ENCODE measurements around the gene KLHL21.
A peak's percentile ranks its signal among the peaks of the same experiment; 100 is the strongest.

The KLHL21 gene

DNA sequence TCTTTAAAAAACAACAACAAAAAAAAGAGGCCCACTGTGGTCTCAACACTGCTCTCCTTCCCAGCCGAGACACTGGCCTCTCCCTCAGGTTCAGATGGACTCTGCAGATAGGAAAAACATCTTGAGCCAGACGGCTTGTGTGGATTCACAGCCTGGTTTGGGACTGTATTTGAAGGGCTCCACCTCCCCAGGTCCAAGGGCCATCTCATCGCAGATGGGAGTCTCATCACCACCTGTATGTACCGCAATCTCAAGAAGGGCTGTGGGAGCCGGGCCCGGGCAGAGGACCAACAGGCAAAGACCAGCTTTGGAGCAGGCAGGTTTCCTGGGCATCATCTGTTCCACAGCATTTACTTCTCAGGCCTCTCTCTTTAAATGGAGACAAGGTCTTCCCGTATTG, 12.6 kb downstream of the KLHL21 start:
- Histone ChIP-seq H3K4me1 (ENCODE audit: insufficient read depth, low read length, severe bottlenecking) (peaks cover 51% of the 10 kb centered on the region), H3K27ac (ENCODE audit: low read depth, low read length, poor library complexity, severe bottlenecking) (peak overlapping the region; percentile 98), H4K20me1 (ENCODE audit: insufficient read depth, low read length) (no peaks in the 10 kb centered on the region)

DNA sequence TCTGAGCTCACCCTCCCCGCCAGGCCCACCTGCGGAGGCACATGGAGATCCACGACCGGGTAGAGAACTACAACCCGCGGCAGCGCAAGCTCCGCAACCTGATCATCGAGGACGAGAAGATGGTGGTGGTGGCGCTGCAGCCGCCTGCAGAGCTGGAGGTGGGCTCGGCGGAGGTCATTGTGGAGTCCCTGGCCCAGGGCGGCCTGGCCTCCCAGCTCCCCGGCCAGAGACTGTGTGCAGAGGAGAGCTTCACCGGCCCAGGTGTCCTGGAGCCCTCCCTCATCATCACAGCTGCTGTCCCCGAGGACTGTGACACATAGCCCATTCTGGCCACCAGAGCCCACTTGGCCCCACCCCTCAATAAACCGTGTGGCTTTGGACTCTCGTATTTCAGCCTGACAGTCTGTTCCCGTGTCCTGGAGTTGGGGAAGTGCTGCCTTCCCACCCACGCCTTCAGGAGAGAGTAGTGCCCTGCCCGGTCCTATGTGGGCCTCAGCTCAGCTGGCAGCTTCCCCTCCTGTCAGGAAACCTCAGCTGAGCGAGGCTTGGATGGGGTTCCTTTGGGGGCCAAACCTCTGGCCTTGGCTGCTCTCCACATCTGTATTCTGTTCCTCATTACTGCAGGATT, 13.7 kb downstream of the KLHL21 start:
- Histone ChIP-seq H3K4me2 (ENCODE audit: low read length) (no peak overlapping the region), H4K20me1 (ENCODE audit: insufficient read depth, low read length) (no peaks in the 10 kb centered on the region), H2AFZ (ENCODE audit: low read length) (no peak overlapping the region)

More for the DNA sequence above, 12.6 kb downstream of the KLHL21 start:
- Histone ChIP-seq H3K4me3 (ENCODE audit: low read depth, low read length, poor library complexity, severe bottlenecking) (no peak overlapping the region), H3K27me3 (ENCODE audit: insufficient read depth, low read length) (no peaks in the 10 kb centered on the region), H3K9ac (ENCODE audit: low read length) (no peak overlapping the region), H2AFZ (ENCODE audit: low read length) (no peak overlapping the region), H3K9me2 (ENCODE audit: low read depth, low read length) (no peaks in the 10 kb centered on the region), H3K36me3 (ENCODE audit: insufficient read depth, low read length) (peaks cover 88% of the 10 kb centered on the region), H3K79me2 (ENCODE audit: insufficient read depth, low read length) (no peaks in the 10 kb centered on the region; the same call in 1 of the 2 replicates), H3F3A (ENCODE audit: insufficient read depth, low read length) (no peaks in the 10 kb centered on the region), H3K9me3 (ENCODE audit: low read length) (no peaks in the 10 kb centered on the region), H3K4me2 (ENCODE audit: low read length) (no peak overlapping the region)
- TF ChIP-seq EZH2 (IDR thresholded peaks at IDR 0.05; ENCODE audit: borderline replicate concordance, low read length), result no peak
- TF ChIP-seq, protein P1, sequence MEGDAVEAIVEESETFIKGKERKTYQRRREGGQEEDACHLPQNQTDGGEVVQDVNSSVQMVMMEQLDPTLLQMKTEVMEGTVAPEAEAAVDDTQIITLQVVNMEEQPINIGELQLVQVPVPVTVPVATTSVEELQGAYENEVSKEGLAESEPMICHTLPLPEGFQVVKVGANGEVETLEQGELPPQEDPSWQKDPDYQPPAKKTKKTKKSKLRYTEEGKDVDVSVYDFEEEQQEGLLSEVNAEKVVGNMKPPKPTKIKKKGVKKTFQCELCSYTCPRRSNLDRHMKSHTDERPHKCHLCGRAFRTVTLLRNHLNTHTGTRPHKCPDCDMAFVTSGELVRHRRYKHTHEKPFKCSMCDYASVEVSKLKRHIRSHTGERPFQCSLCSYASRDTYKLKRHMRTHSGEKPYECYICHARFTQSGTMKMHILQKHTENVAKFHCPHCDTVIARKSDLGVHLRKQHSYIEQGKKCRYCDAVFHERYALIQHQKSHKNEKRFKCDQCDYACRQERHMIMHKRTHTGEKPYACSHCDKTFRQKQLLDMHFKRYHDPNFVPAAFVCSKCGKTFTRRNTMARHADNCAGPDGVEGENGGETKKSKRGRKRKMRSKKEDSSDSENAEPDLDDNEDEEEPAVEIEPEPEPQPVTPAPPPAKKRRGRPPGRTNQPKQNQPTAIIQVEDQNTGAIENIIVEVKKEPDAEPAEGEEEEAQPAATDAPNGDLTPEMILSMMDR (IDR thresholded peaks at IDR 0.05; ENCODE audit: low read length), result no peak

DNA sequence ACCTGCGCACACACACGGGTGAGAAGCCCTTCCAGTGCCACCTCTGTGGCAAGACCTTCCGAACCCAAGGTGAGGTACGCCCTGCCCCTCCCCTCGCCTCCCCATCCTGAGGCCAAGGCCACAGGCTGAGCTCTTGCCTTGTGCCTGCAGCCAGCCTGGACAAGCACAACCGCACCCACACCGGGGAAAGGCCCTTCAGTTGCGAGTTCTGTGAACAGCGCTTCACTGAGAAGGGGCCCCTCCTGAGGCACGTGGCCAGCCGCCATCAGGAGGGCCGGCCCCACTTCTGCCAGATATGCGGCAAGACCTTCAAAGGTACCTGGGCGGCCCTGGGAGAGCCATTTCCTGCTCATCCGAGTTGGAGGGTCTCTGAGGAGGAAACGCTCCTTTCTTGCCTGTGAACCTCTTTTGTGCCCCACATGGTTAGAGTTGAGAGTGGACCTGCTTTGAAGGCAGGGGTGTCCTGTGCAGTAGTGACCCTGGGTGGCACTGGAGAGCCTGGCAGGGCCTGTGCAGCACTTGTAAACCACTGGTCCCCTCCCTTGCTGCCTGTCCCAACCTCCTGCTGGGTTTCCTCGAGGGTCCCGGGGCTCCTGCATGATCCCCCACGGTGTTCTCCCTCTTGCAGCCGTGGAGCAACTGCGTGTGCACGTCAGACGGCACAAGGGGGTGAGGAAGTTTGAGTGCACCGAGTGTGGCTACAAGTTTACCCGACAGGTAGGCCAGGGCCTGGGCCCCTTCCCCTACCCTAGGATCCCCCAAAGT, 14.4 kb downstream of the KLHL21 start:
- peak overlapping the region; percentile 98 for H3K27ac ChIP-seq (ENCODE audit: low read depth, low read length, poor library complexity, severe bottlenecking)
- no peaks in the 10 kb centered on the region; the same call in 1 of the 2 replicates for H3K79me2 ChIP-seq (ENCODE audit: insufficient read depth, low read length)
- H4K20me1 ChIP-seq (ENCODE audit: insufficient read depth, low read length), result no peaks in the 10 kb centered on the region
- no peaks in the 10 kb centered on the region for H3K27me3 ChIP-seq (ENCODE audit: insufficient read depth, low read length)
- peak overlapping the region; percentile 45 for H3K4me2 ChIP-seq (ENCODE audit: low read length)
- H3K4me3 ChIP-seq (ENCODE audit: low read depth, low read length, poor library complexity, severe bottlenecking), result peak overlapping the region; percentile 10
- no peaks in the 10 kb centered on the region for H3F3A ChIP-seq (ENCODE audit: insufficient read depth, low read length)
- H3K9ac ChIP-seq (ENCODE audit: low read length), result peak overlapping the region; percentile 52; the same call in 1 of the 2 replicates
- TF ChIP-seq EZH2 (IDR thresholded peaks at IDR 0.05; ENCODE audit: borderline replicate concordance, low read length), result no peak
- TF ChIP-seq, protein P1 (IDR thresholded peaks at IDR 0.05; ENCODE audit: low read length), result no peak
- H3K36me3 ChIP-seq (ENCODE audit: insufficient read depth, low read length), result peaks cover 76% of the 10 kb centered on the region
- H2AFZ ChIP-seq (ENCODE audit: low read length), result no peak overlapping the region
- H3K4me1 ChIP-seq (ENCODE audit: insufficient read depth, low read length, severe bottlenecking), result peaks cover 64% of the 10 kb centered on the region
- H3K9me2 ChIP-seq (ENCODE audit: low read depth, low read length), result no peaks in the 10 kb centered on the region
- no peaks in the 10 kb centered on the region for H3K9me3 ChIP-seq (ENCODE audit: low read length)

More for the DNA sequence above, 13.7 kb downstream of the KLHL21 start:
- Histone ChIP-seq H3K79me2 (ENCODE audit: insufficient read depth, low read length) (no peaks in the 10 kb centered on the region; the same call in 1 of the 2 replicates), H3K9me2 (ENCODE audit: low read depth, low read length) (no peaks in the 10 kb centered on the region), H3K27ac (ENCODE audit: low read depth, low read length, poor library complexity, severe bottlenecking) (peak overlapping the region; percentile 98), H3K4me3 (ENCODE audit: low read depth, low read length, poor library complexity, severe bottlenecking) (no peak overlapping the region), H3K4me1 (ENCODE audit: insufficient read depth, low read length, severe bottlenecking) (peaks cover 62% of the 10 kb centered on the region), H3K36me3 (ENCODE audit: insufficient read depth, low read length) (peaks cover 83% of the 10 kb centered on the region), H3K27me3 (ENCODE audit: insufficient read depth, low read length) (no peaks in the 10 kb centered on the region), H3K9ac (ENCODE audit: low read length) (no peak overlapping the region; the same call in 1 of the 2 replicates), H3F3A (ENCODE audit: insufficient read depth, low read length) (no peaks in the 10 kb centered on the region), H3K9me3 (ENCODE audit: low read length) (no peaks in the 10 kb centered on the region)
- no peak for TF ChIP-seq EZH2 (IDR thresholded peaks at IDR 0.05; ENCODE audit: borderline replicate concordance, low read length)
- TF ChIP-seq, protein P1 (IDR thresholded peaks at IDR 0.05; ENCODE audit: low read length), result no peak
